HEK293T (cell line): ENCODE data around the gene FCSK.

Source experiments
- ARNT ChIP-seq: fragments of 450-650 bp; IDR thresholded peaks from 2 replicates; pipeline ENCODE4 v1.6.1; 2017; ENCODE audit warnings: mild to moderate bottlenecking
- BHLHE40 ChIP-seq: fragments of 450-650 bp; IDR thresholded peaks from 2 replicates; pipeline ENCODE4 v1.6.1; 2016; ENCODE audit warnings: mild to moderate bottlenecking, moderate library complexity, borderline replicate concordance
- CTBP1 ChIP-seq: fragments of 450-650 bp; IDR thresholded peaks from 2 replicates; pipeline ENCODE4 v1.6.1; 2016; ENCODE audit warnings: borderline replicate concordance
- ELF4 ChIP-seq: fragments of 450-650 bp; IDR thresholded peaks from 2 replicates; pipeline ENCODE4 v1.6.1; 2017; ENCODE audit warnings: antibody characterized with exemption
- FOXA1 ChIP-seq: fragments of 450-650 bp; IDR thresholded peaks from 2 replicates; pipeline ENCODE4 v1.6.1; 2016; ENCODE audit warnings: mild to moderate bottlenecking
- FOXM1 ChIP-seq: fragments of 450-650 bp; IDR thresholded peaks from 2 replicates; pipeline ENCODE4 v1.6.1; 2017; ENCODE audit warnings: mild to moderate bottlenecking, borderline replicate concordance
- HDGF ChIP-seq: fragments of 450-650 bp; IDR thresholded peaks from 2 replicates; pipeline ENCODE4 v1.6.1; 2017; ENCODE audit warnings: antibody characterized with exemption, borderline replicate concordance
- LEF1 ChIP-seq: fragments of 450-650 bp; IDR thresholded peaks from 2 replicates; pipeline ENCODE4 v1.6.1; 2017; ENCODE audit warnings: mild to moderate bottlenecking, borderline replicate concordance
- NFRKB ChIP-seq: fragments of 450-650 bp; IDR thresholded peaks from 2 replicates; pipeline ENCODE4 v1.6.1; 2016; ENCODE audit warnings: mild to moderate bottlenecking, moderate library complexity
- SUZ12 ChIP-seq: fragments of 450-650 bp; IDR thresholded peaks from 2 replicates; pipeline ENCODE4 v1.6.1; 2016; ENCODE audit warnings: mild to moderate bottlenecking
- TARDBP ChIP-seq: fragments of 450-650 bp; IDR thresholded peaks from 2 replicates; pipeline ENCODE4 v1.6.1; 2016
- ZNF384 ChIP-seq: fragments of 450-650 bp; IDR thresholded peaks from 2 replicates; pipeline ENCODE4 v1.6.1; 2016

- TF ChIP-seq TARDBP (no peak), ARNT (no peak), CTBP1 (no peak), SUZ12 (no peak), ELF4 (no peak), HDGF (no peak), FOXA1 (no peak), LEF1 (no peak), ZNF384 (no peak), BHLHE40 (no peak), NFRKB (no peak), FOXM1 (no peak)
Measured at GRCh38 chr16:70448075-70448474, 6.3 kb upstream of the FCSK start.
